NB4 (cell line): Measurements from ENCODE around the gene MAP4.

ENCODE experiments used
- DNase-seq: peaks from one replicate; pipeline ENCODE4 v3.0.0; 2010; ENCODE audit warnings: low read depth
- H3K4me3 ChIP-seq: one replicate; pipeline ENCODE4 v1.5.1; 2011; ENCODE audit warnings: mild to moderate bottlenecking, low read depth, low read length, moderate library complexity
- MYC ChIP-seq: IDR thresholded peaks from 2 replicates; pipeline ENCODE4 v1.6.1; 2011; ENCODE audit warnings: low read depth, low read length
- POLR2A ChIP-seq: IDR thresholded peaks from 2 replicates; pipeline ENCODE4 v1.6.1; 2011; ENCODE audit warnings: mild to moderate bottlenecking; ENCODE audit not compliant: insufficient read length; ENCODE audit errors: extremely low read depth
- TF ChIP-seq, protein P1 (sequence below): IDR thresholded peaks from 2 replicates; pipeline ENCODE4 v1.6.1; 2011; ENCODE audit warnings: low read depth, low read length
- TF ChIP-seq, protein P2 (sequence below): IDR thresholded peaks from one replicate; pipeline ENCODE4 v1.5.1; 2012; ENCODE audit warnings: low read depth, low read length

Gene MAP4

DNA sequence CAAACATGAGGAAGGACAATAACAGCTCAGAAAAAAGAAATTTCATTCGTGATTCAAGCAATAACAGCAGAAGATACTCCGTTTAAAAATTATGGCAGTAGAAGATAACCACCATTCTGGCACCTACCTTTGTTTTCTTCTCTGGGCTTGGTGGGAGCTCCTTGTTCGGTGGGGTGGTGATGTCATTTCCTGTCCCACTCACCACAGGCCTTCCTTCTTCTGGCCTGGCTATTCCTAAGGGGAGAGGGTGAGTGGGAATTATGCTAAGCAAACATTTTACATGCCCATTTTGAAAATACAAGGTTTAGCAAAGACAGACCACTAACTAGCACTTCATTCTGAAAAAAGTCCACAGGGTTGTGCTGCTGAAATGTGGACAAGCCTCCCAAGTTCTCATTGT, 138.9 kb downstream of the MAP4 start:
- DNase-seq, result no peak
- TF ChIP-seq, protein P1, sequence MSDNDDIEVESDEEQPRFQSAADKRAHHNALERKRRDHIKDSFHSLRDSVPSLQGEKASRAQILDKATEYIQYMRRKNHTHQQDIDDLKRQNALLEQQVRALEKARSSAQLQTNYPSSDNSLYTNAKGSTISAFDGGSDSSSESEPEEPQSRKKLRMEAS, result no peak
- TF ChIP-seq MYC (no peak), POLR2A (no peak)
- TF ChIP-seq, protein P2, sequence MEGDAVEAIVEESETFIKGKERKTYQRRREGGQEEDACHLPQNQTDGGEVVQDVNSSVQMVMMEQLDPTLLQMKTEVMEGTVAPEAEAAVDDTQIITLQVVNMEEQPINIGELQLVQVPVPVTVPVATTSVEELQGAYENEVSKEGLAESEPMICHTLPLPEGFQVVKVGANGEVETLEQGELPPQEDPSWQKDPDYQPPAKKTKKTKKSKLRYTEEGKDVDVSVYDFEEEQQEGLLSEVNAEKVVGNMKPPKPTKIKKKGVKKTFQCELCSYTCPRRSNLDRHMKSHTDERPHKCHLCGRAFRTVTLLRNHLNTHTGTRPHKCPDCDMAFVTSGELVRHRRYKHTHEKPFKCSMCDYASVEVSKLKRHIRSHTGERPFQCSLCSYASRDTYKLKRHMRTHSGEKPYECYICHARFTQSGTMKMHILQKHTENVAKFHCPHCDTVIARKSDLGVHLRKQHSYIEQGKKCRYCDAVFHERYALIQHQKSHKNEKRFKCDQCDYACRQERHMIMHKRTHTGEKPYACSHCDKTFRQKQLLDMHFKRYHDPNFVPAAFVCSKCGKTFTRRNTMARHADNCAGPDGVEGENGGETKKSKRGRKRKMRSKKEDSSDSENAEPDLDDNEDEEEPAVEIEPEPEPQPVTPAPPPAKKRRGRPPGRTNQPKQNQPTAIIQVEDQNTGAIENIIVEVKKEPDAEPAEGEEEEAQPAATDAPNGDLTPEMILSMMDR, result no peak

DNA sequence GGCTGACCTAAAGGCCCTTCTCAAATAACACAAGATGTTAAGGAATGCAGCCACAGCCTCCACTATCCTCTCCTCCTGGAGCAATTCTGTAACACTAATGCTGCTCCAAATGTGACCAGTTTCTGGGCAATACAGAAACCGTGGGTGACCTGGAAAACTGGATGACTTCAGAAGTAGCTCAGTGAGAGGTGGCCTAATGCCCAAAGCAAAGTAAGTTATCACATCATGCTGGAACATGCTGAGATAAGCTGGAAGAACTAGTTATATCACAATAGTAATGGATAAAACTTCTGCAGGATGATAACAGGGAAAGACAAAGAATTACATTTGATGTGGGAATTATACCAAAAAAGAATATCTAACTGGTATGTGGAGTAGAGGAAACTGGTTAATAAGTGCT, 141.3 kb downstream of the MAP4 start:
- no peak overlapping the region for H3K4me3 ChIP-seq
- TF ChIP-seq MYC (no peak), POLR2A (no peak)
- TF ChIP-seq, protein P1, result no peak
- TF ChIP-seq, protein P2, result no peak
- no peak for DNase-seq

More for the DNA sequence above, 138.9 kb downstream of the MAP4 start:
- no peak overlapping the region for H3K4me3 ChIP-seq

DNA sequence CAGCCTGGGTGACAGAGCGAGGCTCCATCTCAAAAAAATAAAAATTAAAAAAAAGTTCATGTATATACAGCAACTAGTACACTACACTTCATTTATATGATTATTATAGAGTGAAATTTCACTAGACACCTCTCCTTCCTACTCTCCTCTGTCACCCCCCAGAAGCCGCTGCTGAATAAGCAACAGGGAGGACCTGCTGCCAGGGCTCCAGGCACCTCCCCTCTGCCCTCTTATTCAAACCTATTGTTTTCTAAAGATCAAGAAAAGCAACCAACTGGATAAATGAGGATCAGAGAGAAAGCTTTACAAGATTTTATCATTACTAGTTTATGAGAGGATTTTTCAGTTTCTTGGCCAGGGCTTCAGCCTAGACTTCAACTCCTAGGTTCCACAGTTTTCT, 141.8 kb downstream of the MAP4 start:
- no peak overlapping the region for H3K4me3 ChIP-seq
- DNase-seq, result no peak
- TF ChIP-seq, protein P1, result no peak
- TF ChIP-seq, protein P2, result no peak
- TF ChIP-seq POLR2A (no peak), MYC (no peak)

DNA sequence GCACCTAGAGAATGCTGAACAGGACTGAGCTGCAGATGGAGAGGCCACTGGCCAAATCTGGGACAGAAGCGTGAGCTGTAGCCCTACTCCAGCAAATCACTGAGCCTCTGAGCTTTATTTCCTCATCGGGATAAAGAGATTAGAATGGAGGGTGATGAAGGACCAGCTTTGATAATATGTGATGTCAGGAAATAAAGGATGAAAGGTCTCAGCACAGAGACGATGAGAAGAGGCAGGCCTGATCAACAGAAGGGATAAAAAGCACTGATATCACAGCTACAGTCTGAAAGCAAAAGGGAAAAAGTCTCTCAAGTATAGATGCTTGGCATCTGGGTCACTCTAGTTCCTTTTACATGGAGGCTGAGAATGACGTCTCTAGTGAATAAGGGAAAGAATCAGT, 143.3 kb downstream of the MAP4 start:
- no peak for DNase-seq
- TF ChIP-seq, protein P2, result no peak
- no peak for TF ChIP-seq MYC
- TF ChIP-seq POLR2A, result no peak
- TF ChIP-seq, protein P1, result no peak

DNA sequence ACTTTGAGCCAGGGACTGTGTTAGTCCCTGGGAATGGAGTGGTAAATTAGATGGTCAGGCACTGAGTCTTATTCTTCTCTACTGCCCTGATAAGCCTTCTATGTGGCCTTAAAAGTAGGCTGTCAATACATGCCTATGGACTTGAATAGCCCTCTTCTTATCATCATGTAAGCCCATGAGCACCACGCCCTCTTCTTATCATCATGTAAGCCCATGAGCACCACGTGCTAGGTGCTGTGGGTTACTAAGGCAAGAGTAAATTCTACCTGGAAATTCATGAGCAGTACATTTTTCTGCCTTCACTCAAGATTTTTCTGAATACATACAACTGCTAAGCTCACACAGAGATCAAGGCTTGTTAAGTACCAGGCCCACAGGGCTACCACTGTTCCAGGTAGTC, 144.8 kb downstream of the MAP4 start:
- H3K4me3 ChIP-seq, result no peak overlapping the region
- DNase-seq, result no peak
- TF ChIP-seq, protein P2, result no peak
- TF ChIP-seq, protein P1, result no peak
- TF ChIP-seq MYC, result no peak
- no peak for TF ChIP-seq POLR2A

More for the DNA sequence above, 143.3 kb downstream of the MAP4 start:
- no peak overlapping the region for H3K4me3 ChIP-seq

DNA sequence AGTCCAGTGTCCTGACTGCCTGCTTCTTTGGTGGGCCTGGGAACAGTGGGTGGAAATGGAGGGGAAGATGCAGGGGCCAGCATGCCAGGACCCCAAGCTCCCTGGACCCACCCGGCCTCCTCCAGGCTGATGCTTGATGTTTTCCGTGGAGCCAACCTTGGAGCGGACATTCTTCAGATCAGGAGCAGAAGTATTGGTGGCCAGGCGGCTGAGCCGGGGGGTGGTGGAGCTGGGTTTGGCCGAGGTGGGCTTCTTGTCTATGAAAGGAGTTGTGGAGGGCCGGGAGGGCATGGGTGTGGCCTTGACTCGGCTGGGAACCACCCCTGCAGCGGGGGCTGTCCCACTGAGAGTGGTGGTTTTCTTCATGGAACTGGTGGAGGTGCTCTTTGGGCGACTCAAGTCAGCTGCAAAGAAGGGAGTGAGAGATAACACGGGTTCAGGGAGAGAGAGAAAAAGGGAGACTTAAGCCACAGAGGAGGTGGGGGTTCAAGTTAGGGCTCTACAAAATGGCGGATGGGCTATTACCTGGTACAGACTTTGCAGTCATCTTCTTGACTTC, 145.4 kb downstream of the MAP4 start:
- no peak for DNase-seq
- H3K4me3 ChIP-seq, result no peak overlapping the region
- TF ChIP-seq, protein P2, result no peak
- no peak for TF ChIP-seq MYC
- no peak for TF ChIP-seq POLR2A
- TF ChIP-seq, protein P1, result no peak
